Activated CD4-positive, alpha-beta memory T cell treated with anti-CD3 and anti-CD28 coated beads for 36 hours (primary cell): Measurements from ENCODE around the gene MYO5A. TPM values are rescaled to one million over a fixed set of nuclear protein-coding genes. Genes with fewer than 3 reads are reported as not detected.

Source experiments
- CTCF ChIA-PET: fragments of 350-600 bp; sonication (Branson Sonifier 250); formaldehyde crosslinking; loops from one replicate; lab custom pipeline; 2021; ENCODE audit warnings: antibody characterized with exemption, inconsistent platforms; lab: Charles Lee
- POLR2A ChIA-PET: fragments of 350-600 bp; sonication (Branson Sonifier 250); formaldehyde crosslinking; loops from one replicate; lab custom pipeline; 2021; ENCODE audit warnings: antibody characterized with exemption; lab: Charles Lee
- DNase-seq: peaks from one replicate; pipeline ENCODE4 v3.0.0-alpha.2; 2020
- H3K27ac Mint-ChIP-seq: one replicate; pipeline ENCODE4 v1.8.0; 2021; ENCODE audit warnings: mixed read lengths
- H3K27me3 Mint-ChIP-seq: one replicate; pipeline ENCODE4 v1.8.0; 2021; ENCODE audit warnings: mixed read lengths
- H3K36me3 Mint-ChIP-seq: one replicate; pipeline ENCODE4 v1.8.0; 2021; ENCODE audit warnings: mixed read lengths
- H3K4me1 Mint-ChIP-seq: one replicate; pipeline ENCODE4 v1.8.0; 2021; ENCODE audit warnings: low read depth, mixed read lengths
- H3K4me3 Mint-ChIP-seq: one replicate; pipeline ENCODE4 v1.8.0; 2021; ENCODE audit warnings: mild to moderate bottlenecking, mixed read lengths
- H3K9me3 Mint-ChIP-seq: one replicate; pipeline ENCODE4 v1.8.0; 2021; ENCODE audit warnings: mixed read lengths
- intact Hi-C: fragments of 100-400 bp; cut with micrococcal nuclease; formaldehyde crosslinking; loops from one replicate; pipeline ENCODE4 v1.15.1; 2023
- total RNA-seq, 2 experiments: library from RNA; stranded (reverse); gene quantifications; one replicate each; pipeline ENCODE4 v1.2.3, GENCODE V29; 2021

MYO5A gene
- total RNA-seq, 2 experiments from 2014 or later = 32.4 to 37.8 TPM

DNA sequence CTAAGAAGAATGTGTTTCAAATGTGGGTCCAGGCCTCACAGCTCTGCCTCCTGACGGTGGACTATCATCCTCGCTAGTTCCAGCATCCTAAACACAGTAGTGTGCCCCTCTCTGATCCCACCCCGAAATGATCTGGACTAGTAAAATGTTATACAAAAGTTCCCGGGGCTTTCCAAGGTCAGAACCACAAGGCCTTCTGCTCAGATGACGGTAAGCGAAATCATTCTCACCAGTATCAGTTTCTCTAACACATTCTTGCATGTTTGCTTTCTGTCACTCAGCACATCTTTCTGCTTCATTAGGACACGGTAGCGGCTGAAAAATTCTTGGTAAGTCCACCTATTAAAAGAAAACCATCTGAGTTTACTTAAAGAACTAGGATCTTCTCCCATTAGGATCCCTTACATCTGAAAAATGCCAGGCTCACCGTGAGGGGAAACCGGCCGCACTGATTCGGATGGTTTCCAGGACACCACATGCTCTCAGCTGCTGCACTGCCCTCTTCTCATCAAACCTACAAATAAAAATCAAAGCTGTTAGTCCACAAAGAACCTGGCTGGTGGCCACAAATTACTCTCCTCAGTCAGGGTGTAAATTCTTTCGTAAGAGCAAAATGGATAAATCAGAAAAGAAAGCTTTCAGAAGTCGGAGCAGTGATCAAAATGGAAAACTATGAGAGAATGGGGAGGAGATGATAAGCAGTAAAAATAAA, 149.1 kb downstream of the MYO5A start:
- DNase-seq = peak; percentile 51
- peaks cover 49% of the 10 kb centered on the region for H3K36me3 Mint-ChIP-seq
- intact Hi-C loops = loop anchor here (1.0 to 5.0 kb wide), 5 partner anchors 47 to 180 kb away; no protein-coding TSS in a partner anchor
- peak overlapping the region; percentile 75 for H3K27ac Mint-ChIP-seq
- no peaks in the 10 kb centered on the region for H3K9me3 Mint-ChIP-seq
- peak overlapping the region; percentile 49 for H3K4me3 Mint-ChIP-seq
- H3K27me3 Mint-ChIP-seq = no peaks in the 10 kb centered on the region
- ChIA-PET POLR2A (interaction anchor here (1.3 to 2.3 kb wide), 4 partner anchors 10 to 179 kb away, joined by 3 to 13 read pairs (median 4); no protein-coding TSS in a partner anchor), CTCF (interaction anchor here (0.6 to 1.6 kb wide), 8 partner anchors 8 to 186 kb away, joined by 3 to 7 read pairs (median 3); partner anchors contain the start of gene MYO5A)
- H3K4me1 Mint-ChIP-seq = peaks cover 43% of the 10 kb centered on the region

DNA sequence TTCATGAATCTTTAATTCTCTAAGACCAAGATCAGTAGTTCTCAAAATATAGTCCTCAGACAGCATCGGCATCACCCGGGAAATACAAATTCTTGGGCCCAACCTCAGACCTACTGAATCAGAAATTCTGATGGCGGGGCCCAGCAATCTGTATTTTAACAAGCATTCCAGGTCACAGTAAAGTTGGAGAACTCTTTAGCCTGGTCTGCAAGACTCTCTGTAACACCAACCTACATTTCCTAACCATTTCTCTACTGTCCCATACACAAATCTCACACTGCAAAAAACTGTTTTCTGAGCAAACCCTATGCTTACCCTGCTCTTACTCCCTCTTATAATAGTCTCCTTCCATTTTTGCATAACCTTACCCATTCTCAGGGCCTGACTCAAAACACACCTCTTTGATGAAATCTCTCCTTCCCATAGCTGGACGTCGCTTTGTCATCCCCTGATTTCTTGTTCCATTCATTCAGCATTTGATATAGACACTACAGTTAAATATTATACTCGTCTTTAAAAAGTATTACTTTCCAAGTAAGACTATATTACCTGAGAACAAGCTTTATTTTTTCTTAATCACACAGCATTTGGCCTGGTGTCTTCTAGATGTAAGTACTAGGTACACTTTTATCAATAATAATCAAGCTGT, 149.8 kb downstream of the MYO5A start:
- POLR2A ChIA-PET = interaction anchor here (1.3 to 2.3 kb wide), 4 partner anchors 9 to 180 kb away, joined by 3 to 13 read pairs (median 4); no protein-coding TSS in a partner anchor
- Mint-ChIP-seq H3K36me3 (peaks cover 52% of the 10 kb centered on the region), H3K27me3 (no peaks in the 10 kb centered on the region), H3K4me3 (peak overlapping the region; percentile 49), H3K9me3 (no peaks in the 10 kb centered on the region), H3K27ac (peak overlapping the region; percentile 75), H3K4me1 (peaks cover 36% of the 10 kb centered on the region)
- CTCF ChIA-PET = interaction anchor here (0.7 to 1.6 kb wide), 7 partner anchors 8 to 186 kb away, joined by 3 to 7 read pairs (median 3); no protein-coding TSS in a partner anchor
- intact Hi-C loops = loop anchor here (1.0 to 5.0 kb wide), 5 partner anchors 47 to 180 kb away; no protein-coding TSS in a partner anchor
- peak; percentile 57 for DNase-seq

DNA sequence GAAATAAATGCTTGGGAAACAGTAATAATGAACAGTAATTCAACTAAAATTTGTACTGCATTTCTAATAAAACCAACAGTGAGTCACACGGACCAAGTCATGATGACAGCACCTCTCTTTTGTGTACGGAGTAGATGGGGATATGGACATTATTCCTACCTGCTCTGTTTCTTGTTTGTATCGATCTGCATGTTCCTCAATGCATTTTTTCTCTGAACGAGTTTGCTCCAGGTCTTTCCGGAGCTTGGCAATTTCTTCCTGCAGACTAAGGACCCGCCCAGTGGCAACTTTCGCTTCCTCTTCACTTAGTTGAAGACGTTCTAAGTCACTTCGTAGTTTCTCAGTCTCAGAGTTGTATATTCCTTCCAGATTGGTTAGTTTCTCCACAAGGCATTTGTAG, 158.7 kb downstream of the MYO5A start:
- intact Hi-C loops = no loop called here
- H3K4me1 Mint-ChIP-seq = no peaks in the 10 kb centered on the region
- H3K4me3 Mint-ChIP-seq = no peak overlapping the region
- H3K27me3 Mint-ChIP-seq = no peaks in the 10 kb centered on the region
- H3K36me3 Mint-ChIP-seq = peaks cover 36% of the 10 kb centered on the region
- CTCF ChIA-PET = interaction anchor here (0.6 kb wide), 1 partner anchor 26 kb away, joined by 3 read pairs; no protein-coding TSS in a partner anchor
- H3K27ac Mint-ChIP-seq = no peak overlapping the region
- POLR2A ChIA-PET = interaction anchor here (1.4 kb wide), 1 partner anchor 10 kb away, joined by 3 read pairs; no protein-coding TSS in a partner anchor
- DNase-seq = no peak
- no peaks in the 10 kb centered on the region for H3K9me3 Mint-ChIP-seq

DNA sequence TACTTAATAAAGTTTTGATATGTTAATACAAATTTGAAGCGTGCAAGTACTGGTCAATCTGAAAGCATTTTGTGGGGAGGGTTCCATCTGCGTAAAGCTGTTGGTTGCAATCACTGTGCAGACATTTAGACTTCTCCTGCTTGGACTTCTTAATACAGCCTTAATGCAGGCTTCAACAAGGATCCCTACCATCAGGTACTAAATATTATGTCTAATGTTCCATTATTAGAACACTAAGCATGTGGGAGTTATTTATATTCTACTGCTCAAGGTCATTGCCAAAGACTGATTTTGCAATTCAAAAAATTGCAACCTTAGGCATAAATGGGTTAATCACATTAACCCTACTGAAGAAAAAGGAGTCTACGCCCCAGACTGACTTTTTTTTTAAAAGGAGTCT, 159.2 kb downstream of the MYO5A start:
- H3K4me1 Mint-ChIP-seq = no peaks in the 10 kb centered on the region
- no peak overlapping the region for H3K4me3 Mint-ChIP-seq
- peaks cover 34% of the 10 kb centered on the region for H3K36me3 Mint-ChIP-seq
- no peak overlapping the region for H3K27ac Mint-ChIP-seq
- ChIA-PET POLR2A (interaction anchor here (1.4 kb wide), 1 partner anchor 10 kb away, joined by 3 read pairs; no protein-coding TSS in a partner anchor), CTCF (interaction anchor here (0.6 kb wide), 1 partner anchor 27 kb away, joined by 3 read pairs; no protein-coding TSS in a partner anchor)
- intact Hi-C loops = no loop called here
- no peak for DNase-seq
- no peaks in the 10 kb centered on the region for H3K9me3 Mint-ChIP-seq
- H3K27me3 Mint-ChIP-seq = no peaks in the 10 kb centered on the region

DNA sequence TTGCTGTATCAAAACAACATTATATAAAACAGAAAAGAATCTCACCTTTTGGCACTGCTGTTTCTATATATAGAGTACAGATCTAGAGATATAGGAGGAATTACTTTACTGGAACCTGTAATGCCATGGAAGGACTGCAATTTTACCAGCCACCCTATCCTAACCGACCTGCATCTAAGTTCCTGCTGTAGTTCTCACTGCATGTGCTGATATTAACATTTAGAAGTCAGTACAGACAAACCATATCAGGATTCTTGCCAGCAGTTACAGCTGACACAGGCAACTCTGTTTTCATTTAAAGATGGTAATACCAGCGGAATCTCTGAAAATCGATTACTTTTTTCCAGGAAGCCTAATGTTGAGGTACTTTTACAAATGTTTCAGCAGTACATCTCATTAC, 159.7 kb downstream of the MYO5A start:
- ChIA-PET CTCF (no interaction called here), POLR2A (interaction anchor here (1.2 to 1.4 kb wide), 2 partner anchors 11 to 159 kb away, joined by 3 read pairs; partner anchors contain the start of gene MYO5A)
- no peaks in the 10 kb centered on the region for H3K9me3 Mint-ChIP-seq
- DNase-seq = no peak
- H3K4me1 Mint-ChIP-seq = no peaks in the 10 kb centered on the region
- no peaks in the 10 kb centered on the region for H3K27me3 Mint-ChIP-seq
- peaks cover 32% of the 10 kb centered on the region for H3K36me3 Mint-ChIP-seq
- intact Hi-C loops = no loop called here
- H3K27ac Mint-ChIP-seq = no peak overlapping the region
- no peak overlapping the region for H3K4me3 Mint-ChIP-seq

DNA sequence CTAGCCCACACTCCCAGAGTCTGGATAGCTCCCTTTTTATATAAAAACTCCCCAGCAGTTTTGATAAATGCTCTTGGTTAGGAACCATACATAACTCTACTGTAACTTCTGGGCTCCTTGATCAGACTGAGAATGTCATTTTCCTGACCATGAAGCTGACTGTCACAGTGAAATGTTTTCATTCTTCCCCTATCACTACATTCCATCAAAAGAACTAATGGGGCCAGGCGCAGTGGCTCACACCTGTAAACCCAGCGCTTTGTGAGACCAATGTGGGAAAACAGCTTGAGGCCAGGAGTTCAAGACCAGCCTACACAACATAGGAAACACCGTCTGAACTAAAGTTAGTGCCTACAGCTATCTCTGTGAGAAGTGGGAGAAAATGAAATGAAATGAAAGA, 160.3 kb downstream of the MYO5A start:
- Mint-ChIP-seq H3K27ac (no peak overlapping the region), H3K36me3 (peaks cover 33% of the 10 kb centered on the region), H3K4me3 (no peak overlapping the region), H3K9me3 (no peaks in the 10 kb centered on the region), H3K27me3 (no peaks in the 10 kb centered on the region), H3K4me1 (no peaks in the 10 kb centered on the region)
- no peak for DNase-seq
- POLR2A ChIA-PET = interaction anchor here (1.2 kb wide), 1 partner anchor 160 kb away, joined by 3 read pairs; the partner anchor contains the start of gene MYO5A
- intact Hi-C loops = no loop called here
- CTCF ChIA-PET = no interaction called here

DNA sequence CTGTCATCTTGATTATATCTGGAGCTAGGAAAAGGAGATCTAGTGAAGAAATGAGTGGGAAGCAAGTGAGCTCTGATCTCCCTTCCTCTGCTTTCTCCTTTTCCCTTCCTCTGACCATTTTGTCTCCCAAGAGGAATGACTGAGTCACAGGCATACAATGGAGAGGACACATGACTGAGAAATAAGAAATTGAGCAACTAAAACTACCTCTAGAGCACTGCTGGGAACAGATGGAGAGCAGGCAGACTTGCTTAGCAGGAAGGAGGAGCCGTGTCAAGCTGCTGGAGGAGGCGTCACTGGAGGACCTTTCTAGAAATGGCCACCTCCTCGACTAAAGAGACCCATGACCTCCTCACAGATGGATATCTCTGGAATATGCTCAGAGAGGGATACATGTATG, 166.2 kb downstream of the MYO5A start:
- ChIA-PET POLR2A (interaction anchor here (0.6 kb wide), 1 partner anchor 211 kb away, joined by 5 read pairs; no protein-coding TSS in a partner anchor), CTCF (no interaction called here)
- H3K9me3 Mint-ChIP-seq = no peaks in the 10 kb centered on the region
- H3K4me1 Mint-ChIP-seq = no peaks in the 10 kb centered on the region
- H3K27me3 Mint-ChIP-seq = no peaks in the 10 kb centered on the region
- no peak overlapping the region for H3K27ac Mint-ChIP-seq
- peaks cover 16% of the 10 kb centered on the region for H3K36me3 Mint-ChIP-seq
- no peak overlapping the region for H3K4me3 Mint-ChIP-seq
- intact Hi-C loops = no loop called here
- DNase-seq = no peak

DNA sequence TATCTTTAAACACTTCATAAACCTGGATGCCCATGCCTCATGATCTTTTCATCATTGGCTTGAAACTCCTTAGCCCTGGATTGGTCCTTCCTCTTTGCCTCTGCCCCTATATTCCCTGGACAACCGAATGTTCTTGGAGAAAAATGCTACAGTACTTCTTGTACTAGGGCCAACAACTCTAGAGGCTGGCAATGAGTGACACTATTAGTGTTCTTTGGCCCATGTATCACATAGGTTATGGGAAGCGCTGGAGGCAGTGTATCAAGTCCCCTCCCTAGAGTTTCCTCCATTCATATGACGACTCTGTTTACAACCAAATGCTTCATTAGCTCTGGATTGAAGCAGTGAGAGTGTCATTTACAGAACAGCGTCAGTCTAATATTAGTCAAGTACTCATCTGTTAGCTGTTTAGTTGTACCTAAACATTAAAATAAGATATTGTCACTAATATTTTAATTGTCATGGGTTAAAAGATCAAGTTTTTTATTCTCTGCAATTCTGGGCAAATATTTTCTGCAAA, 166.6 kb downstream of the MYO5A start:
- H3K4me1 Mint-ChIP-seq = no peaks in the 10 kb centered on the region
- H3K4me3 Mint-ChIP-seq = no peak overlapping the region
- no peak for DNase-seq
- CTCF ChIA-PET = no interaction called here
- POLR2A ChIA-PET = no interaction called here
- intact Hi-C loops = no loop called here
- no peak overlapping the region for H3K27ac Mint-ChIP-seq
- H3K27me3 Mint-ChIP-seq = no peaks in the 10 kb centered on the region
- no peaks in the 10 kb centered on the region for H3K9me3 Mint-ChIP-seq
- H3K36me3 Mint-ChIP-seq = peaks cover 16% of the 10 kb centered on the region

DNA sequence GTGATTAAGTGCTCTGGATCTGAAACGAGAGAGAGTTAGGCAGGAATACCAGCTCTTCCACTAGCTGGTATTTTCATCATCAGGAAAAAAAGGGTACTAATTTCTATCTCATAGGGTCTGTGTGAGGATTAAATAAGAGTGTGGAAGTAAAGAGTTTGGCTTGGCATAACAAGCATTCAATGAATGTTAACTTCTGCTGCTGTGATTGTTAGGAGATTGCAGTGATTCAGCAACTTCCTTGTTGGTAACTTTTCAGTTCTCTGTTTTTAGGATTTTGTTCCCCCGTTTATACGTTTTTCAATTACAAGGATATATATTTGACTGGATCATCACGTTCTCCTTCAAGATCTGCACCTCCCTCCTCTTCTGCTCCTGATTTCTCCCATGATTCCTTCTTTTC, 167.2 kb downstream of the MYO5A start:
- intact Hi-C loops = no loop called here
- Mint-ChIP-seq H3K27ac (no peak overlapping the region), H3K36me3 (peaks cover 16% of the 10 kb centered on the region)

DNA sequence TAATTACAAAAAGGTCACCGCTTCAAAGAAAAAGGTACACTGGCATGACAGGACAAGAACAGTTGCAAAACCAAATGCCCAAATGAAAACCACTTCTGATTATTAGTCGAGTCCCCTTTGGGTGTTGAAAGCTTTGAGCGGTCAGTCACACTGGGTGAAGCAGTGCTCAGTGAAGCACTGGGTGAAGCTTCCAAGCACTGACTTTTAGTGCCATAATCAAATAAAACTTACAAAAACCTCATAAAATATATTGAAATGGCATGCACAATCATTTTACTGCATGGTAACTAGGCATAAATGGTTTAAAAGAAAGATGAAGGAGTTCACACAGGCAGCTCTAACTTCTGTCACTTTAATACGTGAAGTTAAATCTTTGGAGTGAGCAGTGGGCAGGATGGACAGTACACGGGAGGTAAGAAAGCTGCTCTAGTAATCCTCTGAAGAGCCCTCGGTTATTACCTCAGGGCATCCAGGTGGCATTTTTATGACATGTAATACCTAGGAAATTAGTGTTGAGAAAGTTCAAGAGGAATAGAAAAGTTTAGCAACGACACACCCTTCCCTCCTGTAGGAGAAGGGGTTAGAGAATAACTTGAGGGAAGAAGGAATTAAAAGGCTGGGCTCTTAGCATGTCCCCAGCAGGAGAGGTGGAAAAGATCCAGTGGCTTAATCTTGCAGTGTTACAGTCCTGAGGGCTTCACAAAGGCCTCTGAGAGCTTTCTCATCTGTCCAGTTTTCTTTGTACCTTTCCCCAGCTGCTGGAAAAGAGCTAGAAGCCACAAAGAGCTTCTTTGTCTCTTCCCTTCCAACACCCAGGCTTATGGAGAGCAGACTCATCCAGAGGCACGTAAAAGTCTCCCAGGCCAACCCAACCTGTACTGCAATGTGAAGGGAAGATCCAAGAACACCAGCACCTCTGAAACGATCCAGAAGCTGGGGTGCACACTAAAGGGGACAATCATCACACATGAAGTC, 168.2 kb downstream of the MYO5A start:
- CTCF ChIA-PET = no interaction called here
- no peak for DNase-seq
- H3K4me3 Mint-ChIP-seq = no peak overlapping the region
- intact Hi-C loops = no loop called here
- POLR2A ChIA-PET = no interaction called here
- H3K27ac Mint-ChIP-seq = no peak overlapping the region
- H3K9me3 Mint-ChIP-seq = no peaks in the 10 kb centered on the region
- no peaks in the 10 kb centered on the region for H3K4me1 Mint-ChIP-seq
- no peaks in the 10 kb centered on the region for H3K27me3 Mint-ChIP-seq
- H3K36me3 Mint-ChIP-seq = peaks cover 16% of the 10 kb centered on the region

More for the DNA sequence above, 167.2 kb downstream of the MYO5A start:
- Mint-ChIP-seq H3K4me3 (no peak overlapping the region), H3K27me3 (no peaks in the 10 kb centered on the region), H3K9me3 (no peaks in the 10 kb centered on the region), H3K4me1 (no peaks in the 10 kb centered on the region)
- DNase-seq = no peak
- ChIA-PET POLR2A (no interaction called here), CTCF (no interaction called here)

DNA sequence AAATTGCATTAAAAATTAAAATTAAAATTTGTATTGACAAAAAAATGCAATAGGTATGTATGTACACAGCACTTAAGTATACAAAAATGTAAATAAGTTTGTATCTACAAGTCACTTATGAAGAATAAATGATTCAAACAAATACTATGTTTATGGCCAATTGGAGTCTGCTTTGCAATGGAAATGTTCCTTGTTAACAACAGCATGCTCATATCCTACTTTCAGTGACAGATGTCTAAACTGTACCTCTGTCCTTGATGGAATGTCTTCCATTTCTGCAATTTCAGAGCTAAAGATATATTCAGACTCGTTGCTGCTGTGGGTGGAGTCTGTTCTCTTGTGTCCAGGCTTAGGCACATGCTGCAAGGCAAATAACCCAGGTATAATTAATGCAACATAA, 169.0 kb downstream of the MYO5A start:
- CTCF ChIA-PET = no interaction called here
- DNase-seq = no peak
- no peaks in the 10 kb centered on the region for H3K27me3 Mint-ChIP-seq
- H3K4me1 Mint-ChIP-seq = no peaks in the 10 kb centered on the region
- peaks cover 14% of the 10 kb centered on the region for H3K36me3 Mint-ChIP-seq
- H3K27ac Mint-ChIP-seq = no peak overlapping the region
- intact Hi-C loops = no loop called here
- no peak overlapping the region for H3K4me3 Mint-ChIP-seq
- H3K9me3 Mint-ChIP-seq = no peaks in the 10 kb centered on the region
- POLR2A ChIA-PET = no interaction called here
